Stimulated activated CD8-positive, alpha-beta memory T cell treated with anti-CD3 and anti-CD28 coated beads, Interleukin-2, amount 100 ng/mL, for 48 hours (primary cell): ENCODE data around the gene GALNTL6.
"Not testable (repeated sequence)": the region's sequence is repeated elsewhere in the genome, so short reads cannot be mapped to it uniquely, and the experiment has no call there.

Source experiments
- DNase-seq, 2 donors: peaks; one replicate each; pipeline ENCODE4 v3.0.0-alpha.2; 2020; ENCODE audit warnings: low read depth in 2 of 2

Gene GALNTL6

GRCh38 chr4:172379834-172380233, 566.6 kb downstream of the GALNTL6 start:
- DNase-seq, result no peak

GRCh38 chr4:172390331-172390730, 577.1 kb downstream of the GALNTL6 start:
- DNase-seq, result no peak

GRCh38 chr4:172392741-172393140, 579.5 kb downstream of the GALNTL6 start:
- no peak for DNase-seq

- no peak for DNase-seq
Observed at GRCh38 chr4:172393220-172393619, 580.0 kb downstream of the GALNTL6 start.

- no peak for DNase-seq
Observed at GRCh38 chr4:172404676-172405075, 591.5 kb downstream of the GALNTL6 start.

GRCh38 chr4:172410363-172410762, 597.2 kb downstream of the GALNTL6 start:
- no peak for DNase-seq

- DNase-seq, result no peak
Observed at GRCh38 chr4:172411149-172411548, 597.9 kb downstream of the GALNTL6 start.

- no peak for DNase-seq
Observed at GRCh38 chr4:172412851-172413580, 599.8 kb downstream of the GALNTL6 start.

- not testable (repeated sequence) for DNase-seq
Observed at GRCh38 chr4:172428979-172429378, 615.8 kb downstream of the GALNTL6 start.

GRCh38 chr4:172480471-172480870, 667.3 kb downstream of the GALNTL6 start:
- DNase-seq, result no peak

GRCh38 chr4:172481802-172482508, 668.8 kb downstream of the GALNTL6 start:
- DNase-seq, result no peak

- no peak for DNase-seq
Observed at GRCh38 chr4:172485007-172485406, 671.8 kb downstream of the GALNTL6 start.

- DNase-seq, result no peak
Observed at GRCh38 chr4:172486531-172486930, 673.3 kb downstream of the GALNTL6 start.

- DNase-seq, result no peak
Observed at GRCh38 chr4:172489861-172490260, 676.7 kb downstream of the GALNTL6 start.

- no peak for DNase-seq
Observed at GRCh38 chr4:172495769-172496168, 682.6 kb downstream of the GALNTL6 start.

GRCh38 chr4:172497321-172497720, 684.1 kb downstream of the GALNTL6 start:
- no peak for DNase-seq

GRCh38 chr4:172514011-172514410, 700.8 kb downstream of the GALNTL6 start:
- no peak for DNase-seq

GRCh38 chr4:172514801-172515200, 701.6 kb downstream of the GALNTL6 start:
- no peak for DNase-seq

- DNase-seq, result no peak
Observed at GRCh38 chr4:172515266-172515879, 702.2 kb downstream of the GALNTL6 start.

- no peak for DNase-seq
Observed at GRCh38 chr4:172517391-172517790, 704.2 kb downstream of the GALNTL6 start.

GRCh38 chr4:172521248-172521647, 708.0 kb downstream of the GALNTL6 start:
- no peak for DNase-seq

- DNase-seq, result no peak
Observed at GRCh38 chr4:172521680-172522079, 708.5 kb downstream of the GALNTL6 start.

GRCh38 chr4:172543249-172543648, 730.0 kb downstream of the GALNTL6 start:
- DNase-seq, result no peak
